ENCODE measurements around the gene AGXT. TPM values are rescaled to one million over a fixed set of nuclear protein-coding genes. Genes with fewer than 3 reads are reported as not detected.

Gene AGXT
- total and polyA plus RNA-seq, 2 of the 8 experiments (the other 6 are each of a cell fraction or from before 2014, with no cell fraction given), result 0.03 TPM; not detected in 1

GRCh38 chr2:240888130-240888889 lies 19.7 kb downstream of the AGXT start (continued):
- TF ChIP-seq, protein P1, sequence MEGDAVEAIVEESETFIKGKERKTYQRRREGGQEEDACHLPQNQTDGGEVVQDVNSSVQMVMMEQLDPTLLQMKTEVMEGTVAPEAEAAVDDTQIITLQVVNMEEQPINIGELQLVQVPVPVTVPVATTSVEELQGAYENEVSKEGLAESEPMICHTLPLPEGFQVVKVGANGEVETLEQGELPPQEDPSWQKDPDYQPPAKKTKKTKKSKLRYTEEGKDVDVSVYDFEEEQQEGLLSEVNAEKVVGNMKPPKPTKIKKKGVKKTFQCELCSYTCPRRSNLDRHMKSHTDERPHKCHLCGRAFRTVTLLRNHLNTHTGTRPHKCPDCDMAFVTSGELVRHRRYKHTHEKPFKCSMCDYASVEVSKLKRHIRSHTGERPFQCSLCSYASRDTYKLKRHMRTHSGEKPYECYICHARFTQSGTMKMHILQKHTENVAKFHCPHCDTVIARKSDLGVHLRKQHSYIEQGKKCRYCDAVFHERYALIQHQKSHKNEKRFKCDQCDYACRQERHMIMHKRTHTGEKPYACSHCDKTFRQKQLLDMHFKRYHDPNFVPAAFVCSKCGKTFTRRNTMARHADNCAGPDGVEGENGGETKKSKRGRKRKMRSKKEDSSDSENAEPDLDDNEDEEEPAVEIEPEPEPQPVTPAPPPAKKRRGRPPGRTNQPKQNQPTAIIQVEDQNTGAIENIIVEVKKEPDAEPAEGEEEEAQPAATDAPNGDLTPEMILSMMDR (IDR thresholded peaks at IDR 0.05; ENCODE audit: control extremely low read depth in 1 of 3, insufficient read depth in 1 of 3, low read depth in 1 of 3, low read length in 3 of 3), result peak in 2 of 3 experiments; percentile 15 to 34; a peak in 3 of 4 replicates
- TF ChIP-seq ASH2L (IDR thresholded peaks at IDR 0.05; ENCODE audit: low read length), result no peak
- TF ChIP-seq, protein P2, sequence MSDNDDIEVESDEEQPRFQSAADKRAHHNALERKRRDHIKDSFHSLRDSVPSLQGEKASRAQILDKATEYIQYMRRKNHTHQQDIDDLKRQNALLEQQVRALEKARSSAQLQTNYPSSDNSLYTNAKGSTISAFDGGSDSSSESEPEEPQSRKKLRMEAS (IDR thresholded peaks at IDR 0.05), result no peak
- TF ChIP-seq RAD21 (IDR thresholded peaks at IDR 0.05 in 1 of 2, conservative IDR thresholded peaks at IDR 0.05 in 1 of 2; ENCODE audit: low read depth in 2 of 2, low read length in 2 of 2), result peak in 1 of 2 experiments; percentile 8; a peak in 1 of 4 replicates
- no peak for TF ChIP-seq BRCA1 (IDR thresholded peaks at IDR 0.05; ENCODE audit: low read depth, low read length)
- TF ChIP-seq CREB1 (IDR thresholded peaks at IDR 0.05), result no peak

All from H1 (cell line).